ENCODE data around the gene RAD51D.

RAD51D gene

DNA sequence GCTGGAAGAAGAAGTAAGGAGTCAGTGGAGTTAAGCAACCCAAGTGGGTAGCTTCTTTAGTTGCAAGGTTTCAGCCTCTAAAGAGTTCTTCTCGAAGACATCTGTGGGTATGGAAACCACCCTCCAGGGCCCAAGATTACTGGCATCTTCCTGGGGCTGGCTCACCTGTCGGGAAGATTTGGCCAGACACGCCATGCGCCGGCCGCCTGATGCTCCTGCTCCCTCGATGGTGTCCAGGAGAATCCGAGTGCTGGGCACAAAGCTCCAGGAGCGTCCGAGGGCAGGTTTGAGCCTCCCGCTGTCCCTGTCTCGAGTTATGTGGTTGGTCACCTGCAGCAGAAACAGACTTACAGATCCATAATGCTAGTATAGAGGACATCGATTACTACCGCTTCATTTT lies 18.6 kb downstream of the RAD51D start:
- ATAC-seq: no peak
- TF ChIP-seq ZC3H10 (CRISPR knock-in tag; IDR thresholded peaks at IDR 0.05): no peak
- no peak for TF ChIP-seq TOX (CRISPR knock-in tag; IDR thresholded peaks at IDR 0.05; ENCODE audit: borderline replicate concordance)
- TF ChIP-seq PPARA (CRISPR knock-in tag; IDR thresholded peaks at IDR 0.05; ENCODE audit: borderline replicate concordance): no peak
- TF ChIP-seq, protein P1, sequence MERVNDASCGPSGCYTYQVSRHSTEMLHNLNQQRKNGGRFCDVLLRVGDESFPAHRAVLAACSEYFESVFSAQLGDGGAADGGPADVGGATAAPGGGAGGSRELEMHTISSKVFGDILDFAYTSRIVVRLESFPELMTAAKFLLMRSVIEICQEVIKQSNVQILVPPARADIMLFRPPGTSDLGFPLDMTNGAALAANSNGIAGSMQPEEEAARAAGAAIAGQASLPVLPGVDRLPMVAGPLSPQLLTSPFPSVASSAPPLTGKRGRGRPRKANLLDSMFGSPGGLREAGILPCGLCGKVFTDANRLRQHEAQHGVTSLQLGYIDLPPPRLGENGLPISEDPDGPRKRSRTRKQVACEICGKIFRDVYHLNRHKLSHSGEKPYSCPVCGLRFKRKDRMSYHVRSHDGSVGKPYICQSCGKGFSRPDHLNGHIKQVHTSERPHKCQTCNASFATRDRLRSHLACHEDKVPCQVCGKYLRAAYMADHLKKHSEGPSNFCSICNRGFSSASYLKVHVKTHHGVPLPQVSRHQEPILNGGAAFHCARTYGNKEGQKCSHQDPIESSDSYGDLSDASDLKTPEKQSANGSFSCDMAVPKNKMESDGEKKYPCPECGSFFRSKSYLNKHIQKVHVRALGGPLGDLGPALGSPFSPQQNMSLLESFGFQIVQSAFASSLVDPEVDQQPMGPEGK (CRISPR knock-in tag; IDR thresholded peaks at IDR 0.05; ENCODE audit: borderline replicate concordance): no peak

DNA sequence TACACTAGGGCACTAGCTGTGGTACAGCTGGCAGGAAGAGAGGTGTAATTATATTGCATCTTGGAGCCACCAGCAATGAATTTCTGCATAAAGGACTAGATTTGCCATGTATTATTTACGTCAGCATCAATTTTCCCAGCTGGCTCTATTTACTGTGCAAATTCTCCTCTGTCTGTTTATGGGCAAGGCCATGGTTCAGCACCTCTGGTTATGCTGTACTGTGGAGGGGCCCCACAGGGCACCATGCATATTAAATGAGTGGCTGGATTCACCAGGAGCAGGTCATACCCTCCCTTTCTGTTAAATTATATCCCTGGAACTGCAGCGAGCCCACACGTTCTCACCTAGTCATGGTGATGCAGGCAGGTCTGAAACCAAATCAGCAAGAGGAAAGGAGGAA lies 19.8 kb downstream of the RAD51D start:
- no peak for ATAC-seq
- TF ChIP-seq, protein P2, sequence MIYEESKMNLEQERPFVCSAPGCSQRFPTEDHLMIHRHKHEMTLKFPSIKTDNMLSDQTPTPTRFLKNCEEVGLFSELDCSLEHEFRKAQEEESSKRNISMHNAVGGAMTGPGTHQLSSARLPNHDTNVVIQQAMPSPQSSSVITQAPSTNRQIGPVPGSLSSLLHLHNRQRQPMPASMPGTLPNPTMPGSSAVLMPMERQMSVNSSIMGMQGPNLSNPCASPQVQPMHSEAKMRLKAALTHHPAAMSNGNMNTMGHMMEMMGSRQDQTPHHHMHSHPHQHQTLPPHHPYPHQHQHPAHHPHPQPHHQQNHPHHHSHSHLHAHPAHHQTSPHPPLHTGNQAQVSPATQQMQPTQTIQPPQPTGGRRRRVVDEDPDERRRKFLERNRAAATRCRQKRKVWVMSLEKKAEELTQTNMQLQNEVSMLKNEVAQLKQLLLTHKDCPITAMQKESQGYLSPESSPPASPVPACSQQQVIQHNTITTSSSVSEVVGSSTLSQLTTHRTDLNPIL (CRISPR knock-in tag; IDR thresholded peaks at IDR 0.05; ENCODE audit: low read depth): no peak
- TF ChIP-seq, protein P3, sequence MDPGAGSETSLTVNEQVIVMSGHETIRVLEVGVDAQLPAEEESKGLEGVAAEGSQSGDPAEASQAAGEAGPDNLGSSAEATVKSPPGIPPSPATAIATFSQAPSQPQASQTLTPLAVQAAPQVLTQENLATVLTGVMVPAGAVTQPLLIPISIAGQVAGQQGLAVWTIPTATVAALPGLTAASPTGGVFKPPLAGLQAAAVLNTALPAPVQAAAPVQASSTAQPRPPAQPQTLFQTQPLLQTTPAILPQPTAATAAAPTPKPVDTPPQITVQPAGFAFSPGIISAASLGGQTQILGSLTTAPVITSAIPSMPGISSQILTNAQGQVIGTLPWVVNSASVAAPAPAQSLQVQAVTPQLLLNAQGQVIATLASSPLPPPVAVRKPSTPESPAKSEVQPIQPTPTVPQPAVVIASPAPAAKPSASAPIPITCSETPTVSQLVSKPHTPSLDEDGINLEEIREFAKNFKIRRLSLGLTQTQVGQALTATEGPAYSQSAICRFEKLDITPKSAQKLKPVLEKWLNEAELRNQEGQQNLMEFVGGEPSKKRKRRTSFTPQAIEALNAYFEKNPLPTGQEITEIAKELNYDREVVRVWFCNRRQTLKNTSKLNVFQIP (CRISPR knock-in tag; IDR thresholded peaks at IDR 0.05; ENCODE audit: borderline replicate concordance, low read depth): no peak
- TF ChIP-seq PPARA (CRISPR knock-in tag; IDR thresholded peaks at IDR 0.05; ENCODE audit: borderline replicate concordance): no peak
- TF ChIP-seq ZNF565 (CRISPR knock-in tag; conservative IDR thresholded peaks at IDR 0.05; ENCODE audit: low read depth): no peak
- TF ChIP-seq ZFP30 (CRISPR knock-in tag; IDR thresholded peaks at IDR 0.05): no peak
- TF ChIP-seq, protein P4, sequence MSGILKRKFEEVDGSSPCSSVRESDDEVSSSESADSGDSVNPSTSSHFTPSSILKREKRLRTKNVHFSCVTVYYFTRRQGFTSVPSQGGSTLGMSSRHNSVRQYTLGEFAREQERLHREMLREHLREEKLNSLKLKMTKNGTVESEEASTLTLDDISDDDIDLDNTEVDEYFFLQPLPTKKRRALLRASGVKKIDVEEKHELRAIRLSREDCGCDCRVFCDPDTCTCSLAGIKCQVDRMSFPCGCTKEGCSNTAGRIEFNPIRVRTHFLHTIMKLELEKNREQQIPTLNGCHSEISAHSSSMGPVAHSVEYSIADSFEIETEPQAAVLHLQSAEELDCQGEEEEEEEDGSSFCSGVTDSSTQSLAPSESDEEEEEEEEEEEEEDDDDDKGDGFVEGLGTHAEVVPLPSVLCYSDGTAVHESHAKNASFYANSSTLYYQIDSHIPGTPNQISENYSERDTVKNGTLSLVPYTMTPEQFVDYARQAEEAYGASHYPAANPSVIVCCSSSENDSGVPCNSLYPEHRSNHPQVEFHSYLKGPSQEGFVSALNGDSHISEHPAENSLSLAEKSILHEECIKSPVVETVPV (CRISPR knock-in tag; IDR thresholded peaks at IDR 0.05): no peak
- TF ChIP-seq ZC3H10 (CRISPR knock-in tag; IDR thresholded peaks at IDR 0.05): no peak
- no peak for TF ChIP-seq SNAI2 (CRISPR knock-in tag; IDR thresholded peaks at IDR 0.05)
- TF ChIP-seq ARNTL (CRISPR knock-in tag; IDR thresholded peaks at IDR 0.05; ENCODE audit: borderline replicate concordance, low read depth): no peak
- TF ChIP-seq RARB (CRISPR knock-in tag; IDR thresholded peaks at IDR 0.05): no peak
- TF ChIP-seq ZFP3 (CRISPR knock-in tag; IDR thresholded peaks at IDR 0.05): no peak
- no peak for TF ChIP-seq TOX (CRISPR knock-in tag; IDR thresholded peaks at IDR 0.05; ENCODE audit: borderline replicate concordance)
- TF ChIP-seq OSR1 (CRISPR knock-in tag; IDR thresholded peaks at IDR 0.05): no peak
- TF ChIP-seq, protein P1 (CRISPR knock-in tag; IDR thresholded peaks at IDR 0.05; ENCODE audit: borderline replicate concordance): no peak
- TF ChIP-seq BACH2 (CRISPR knock-in tag; IDR thresholded peaks at IDR 0.05; ENCODE audit: borderline replicate concordance): no peak
- TF ChIP-seq ESRRG (CRISPR knock-in tag; IDR thresholded peaks at IDR 0.05): no peak
- no peak for TF ChIP-seq ISL1 (CRISPR knock-in tag; IDR thresholded peaks at IDR 0.05)

DNA sequence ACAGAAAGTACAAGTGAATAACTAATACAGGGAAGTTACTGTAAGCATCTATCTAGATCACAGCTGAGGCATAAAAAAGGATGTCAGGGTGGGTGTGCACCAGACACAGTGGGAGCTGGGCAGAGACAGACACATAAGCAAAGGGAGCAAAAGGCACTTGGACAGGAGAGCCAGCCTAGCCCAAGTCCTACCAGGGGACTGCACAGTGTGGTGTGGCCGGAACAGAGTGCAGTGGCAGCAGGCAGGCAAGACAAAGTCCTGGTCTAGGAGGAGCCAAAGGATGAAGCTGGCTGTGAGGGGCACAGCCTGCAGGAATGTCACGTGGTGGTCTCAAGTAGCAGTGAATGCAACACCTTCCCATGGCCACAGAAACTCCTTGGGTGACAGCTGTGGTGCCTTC lies 21.9 kb downstream of the RAD51D start:
- ATAC-seq: no peak
- TF ChIP-seq, protein P1 (CRISPR knock-in tag; IDR thresholded peaks at IDR 0.05; ENCODE audit: borderline replicate concordance): no peak
- TF ChIP-seq ZC3H10 (CRISPR knock-in tag; IDR thresholded peaks at IDR 0.05) (no peak), PPARA (CRISPR knock-in tag; IDR thresholded peaks at IDR 0.05; ENCODE audit: borderline replicate concordance) (no peak), ZNF70 (CRISPR knock-in tag; IDR thresholded peaks at IDR 0.05) (no peak), ZNF8 (CRISPR knock-in tag; IDR thresholded peaks at IDR 0.05) (no peak)
